HS-27A (cell line): Measurements from ENCODE around the gene ATP5MK.
"Not testable (repeated sequence)": the region's sequence is repeated elsewhere in the genome, so short reads cannot be mapped to it uniquely, and the experiment has no call there.

ENCODE experiments used
- DNase-seq: peaks from one replicate; pipeline ENCODE4 v3.0.0-alpha.2; 2012; ENCODE audit warnings: low read depth, missing footprints

Gene ATP5MK, protein sequence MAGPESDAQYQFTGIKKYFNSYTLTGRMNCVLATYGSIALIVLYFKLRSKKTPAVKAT

DNA sequence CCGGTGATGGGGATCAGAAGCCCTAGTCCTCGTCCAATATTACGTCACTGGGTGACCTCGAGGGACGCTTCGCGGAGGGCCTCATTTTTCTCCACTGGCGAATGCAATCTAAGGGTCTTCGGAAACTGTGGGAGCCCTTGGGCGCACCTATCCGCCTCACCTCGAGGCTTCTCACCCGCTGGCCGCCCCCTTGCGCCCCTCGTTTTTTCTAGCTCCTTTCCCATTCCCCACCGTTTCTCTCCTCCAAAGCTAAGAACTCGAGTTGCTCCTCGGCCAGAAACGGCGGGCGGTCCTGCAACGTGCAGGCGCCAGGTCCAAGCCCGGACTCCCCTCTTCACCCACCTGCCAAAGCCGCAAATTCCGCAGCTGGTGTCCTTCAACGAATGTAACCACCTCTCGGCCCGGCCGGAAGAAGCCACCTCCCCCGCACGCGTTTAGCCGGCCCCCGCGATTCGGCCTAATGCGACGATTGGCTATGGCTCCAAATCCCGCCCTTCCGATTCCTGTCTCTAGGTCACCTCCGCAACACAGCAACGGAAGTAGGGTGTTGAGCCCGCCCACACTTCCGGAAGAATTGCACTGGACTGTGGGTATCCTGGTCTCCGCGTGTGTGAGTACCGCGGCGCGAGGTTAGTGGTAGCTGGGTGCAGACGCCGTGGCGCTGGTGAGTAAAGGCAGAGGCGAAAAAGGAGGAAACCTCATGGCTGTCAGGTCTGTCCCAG is at the start of gene ATP5MK, which contains the start of gene PDCD11:
TSS of gene ATP5MK (minus strand) at position 409 of the 722 bp plus-strand sequence. CDS start 4,018 bp downstream, outside the sequence.
TSS of gene PDCD11 (plus strand) at position 560 of the 722 bp plus-strand sequence. CDS start 1,801 bp downstream, outside the sequence.
- DNase-seq: peak; percentile 83

DNA sequence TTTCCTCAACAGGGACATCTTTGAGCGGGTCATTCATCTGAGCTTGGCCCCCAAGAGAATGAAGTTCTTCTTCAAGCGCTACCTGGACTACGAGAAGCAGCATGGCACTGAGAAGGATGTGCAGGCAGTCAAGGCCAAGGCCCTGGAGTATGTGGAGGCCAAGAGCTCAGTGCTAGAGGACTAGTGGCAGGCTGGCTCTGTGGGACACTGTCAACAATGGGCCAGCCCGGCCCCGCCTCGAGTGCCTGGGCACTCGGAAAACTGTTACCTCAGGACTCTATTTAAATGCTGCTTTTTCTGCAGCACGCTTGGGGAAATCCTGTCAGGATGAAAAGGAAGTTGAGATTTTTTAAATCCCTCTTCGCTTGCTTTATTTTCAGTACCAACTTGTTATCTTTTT is 49.1 kb upstream of the ATP5MK start:
- DNase-seq: no peak

DNA sequence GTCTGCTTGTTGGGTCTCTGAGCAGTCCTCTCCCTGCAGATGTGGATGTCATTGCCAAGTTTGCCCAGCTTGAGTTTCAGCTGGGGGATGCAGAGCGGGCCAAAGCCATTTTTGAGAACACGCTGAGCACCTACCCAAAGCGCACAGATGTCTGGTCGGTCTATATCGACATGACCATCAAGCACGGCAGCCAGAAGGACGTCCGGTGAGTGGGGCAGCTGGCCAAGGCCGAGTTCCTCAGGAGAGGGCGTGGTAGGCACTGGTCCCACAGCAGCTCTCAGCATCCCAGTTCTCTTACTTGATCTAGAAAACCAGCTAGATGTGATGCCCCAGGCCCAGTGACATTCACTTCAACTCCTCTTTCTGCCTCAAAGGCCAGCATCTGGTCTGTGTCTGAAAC is 48.2 kb upstream of the ATP5MK start:
- no peak for DNase-seq

DNA sequence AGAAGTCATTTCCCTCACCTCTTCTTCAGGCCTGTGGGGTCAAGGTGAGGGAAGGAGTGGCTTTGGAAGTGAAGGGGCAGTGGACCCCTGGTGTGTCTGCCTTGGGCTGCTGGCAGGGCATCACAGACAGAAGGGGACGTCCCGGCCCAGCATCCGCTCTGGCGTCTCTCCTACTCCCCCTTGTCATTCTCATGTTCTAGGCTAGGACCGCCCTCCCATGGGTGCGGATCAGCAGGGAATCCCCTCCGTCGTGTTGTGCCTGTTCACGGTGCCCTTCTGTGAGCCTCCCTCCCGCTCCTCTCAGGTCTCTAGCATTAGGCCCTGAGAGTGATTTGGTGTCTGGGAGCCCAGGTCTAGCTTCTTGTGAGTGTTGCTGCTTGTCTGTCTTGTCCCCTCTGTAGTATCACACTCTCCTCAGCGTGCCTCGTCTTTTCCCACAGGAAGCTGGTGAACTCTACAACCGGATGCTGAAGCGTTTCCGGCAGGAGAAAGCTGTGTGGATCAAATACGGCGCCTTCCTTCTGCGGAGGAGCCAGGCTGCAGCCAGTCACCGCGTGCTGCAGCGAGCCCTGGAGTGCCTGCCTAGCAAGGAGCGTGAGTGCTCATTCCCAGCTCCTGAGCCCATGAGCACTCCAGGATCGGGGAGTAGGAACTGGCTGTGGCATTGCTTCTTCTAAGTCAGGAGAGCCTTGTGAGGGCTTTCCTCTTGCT is 47.4 kb upstream of the ATP5MK start:
- DNase-seq: no peak

DNA sequence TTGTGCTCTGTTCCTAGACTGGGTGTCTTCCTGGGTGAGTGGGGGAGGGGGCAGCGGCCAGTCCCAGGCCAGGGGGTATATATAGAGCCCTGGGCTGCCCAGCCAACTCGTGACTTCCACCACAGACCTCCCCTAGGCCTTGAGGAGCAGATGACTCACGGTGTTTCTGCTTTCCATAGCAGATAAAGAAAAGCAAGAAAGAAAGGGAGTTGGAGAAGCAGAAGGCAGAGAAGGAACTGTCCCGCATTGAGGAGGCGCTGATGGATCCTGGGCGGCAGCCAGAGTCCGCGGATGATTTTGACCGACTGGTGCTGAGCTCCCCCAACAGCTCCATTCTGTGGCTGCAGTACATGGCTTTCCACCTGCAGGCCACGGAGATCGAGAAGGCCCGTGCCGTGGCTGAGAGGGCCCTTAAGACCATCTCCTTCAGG is 45.8 kb upstream of the ATP5MK start:
- no peak for DNase-seq

DNA sequence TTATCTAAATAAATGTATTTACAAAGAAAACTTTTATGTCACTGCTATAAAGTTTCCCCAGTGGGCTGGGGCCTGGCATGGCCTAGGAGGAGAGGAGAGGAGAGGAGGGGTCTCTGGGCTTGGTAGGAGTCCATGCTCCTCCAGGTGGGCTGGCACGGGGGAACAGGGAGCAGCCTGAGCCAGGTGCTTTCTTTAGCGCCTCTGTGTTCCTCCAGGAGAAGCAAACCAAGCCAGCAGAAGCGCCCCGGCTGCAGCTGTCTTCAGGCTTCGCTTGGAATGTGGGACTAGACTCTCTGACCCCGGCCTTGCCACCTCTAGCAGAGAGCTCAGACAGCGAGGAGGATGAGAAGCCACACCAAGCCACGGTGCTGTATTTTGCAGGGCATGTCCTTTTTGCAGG is 45.3 kb upstream of the ATP5MK start:
- no peak for DNase-seq

DNA sequence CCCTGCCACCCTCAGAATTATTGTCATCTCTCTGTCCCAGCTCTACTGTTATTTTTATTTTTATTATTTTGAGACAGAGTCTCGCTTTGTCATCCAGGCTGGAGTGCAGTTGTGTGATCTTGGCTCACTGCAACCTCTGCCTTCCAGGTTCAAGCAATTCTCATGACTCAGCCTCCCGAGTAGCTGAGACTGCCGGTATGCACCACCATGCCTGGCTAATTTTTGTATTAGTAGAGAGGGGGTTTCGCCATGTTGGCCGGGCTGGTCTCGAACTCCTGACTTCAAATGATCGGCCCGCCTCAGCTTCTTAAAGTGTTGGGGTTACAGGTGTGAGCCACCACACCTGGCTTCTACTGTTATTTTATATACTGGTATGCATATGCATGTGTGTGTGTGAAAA is 44.9 kb upstream of the ATP5MK start:
- no peak for DNase-seq

DNA sequence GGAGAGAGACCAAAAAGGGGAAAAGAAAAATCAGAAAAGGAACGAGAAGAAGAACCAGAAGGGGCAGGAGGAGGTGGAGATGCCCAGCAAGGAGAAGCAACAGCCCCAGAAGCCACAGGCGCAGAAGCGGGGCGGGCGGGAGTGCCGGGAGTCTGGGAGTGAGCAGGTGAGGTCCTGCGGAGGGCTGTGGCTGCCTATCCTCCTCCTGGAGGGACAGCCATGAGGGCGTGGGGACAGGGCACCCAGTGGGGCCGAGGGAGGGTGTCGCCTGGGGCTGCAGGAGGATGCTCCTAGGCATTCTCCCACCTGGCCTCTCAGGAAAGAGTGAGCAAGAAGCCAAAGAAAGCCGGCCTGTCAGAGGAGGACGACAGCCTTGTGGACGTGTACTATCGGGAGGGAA is 44.1 kb upstream of the ATP5MK start:
- DNase-seq: no peak

DNA sequence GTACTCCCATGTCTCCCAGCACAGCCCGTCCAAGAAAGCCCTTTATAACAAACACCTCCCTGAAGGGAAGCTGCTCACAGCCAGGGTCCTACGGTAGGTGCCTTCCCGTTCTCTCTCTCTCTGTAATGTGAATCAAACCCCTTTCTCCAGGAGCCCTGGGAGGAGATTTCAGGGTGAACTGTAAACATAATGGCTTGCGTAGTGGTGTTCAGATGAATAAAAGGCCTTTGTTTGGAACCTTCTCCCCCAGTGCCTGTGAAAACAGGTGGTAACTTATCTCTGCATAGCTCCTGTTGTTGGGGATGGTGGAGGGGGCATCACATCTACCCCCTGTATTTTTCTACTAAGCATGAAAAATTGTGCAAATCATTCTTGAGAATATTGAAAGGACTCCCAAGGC is 43.5 kb upstream of the ATP5MK start:
- no peak for DNase-seq

DNA sequence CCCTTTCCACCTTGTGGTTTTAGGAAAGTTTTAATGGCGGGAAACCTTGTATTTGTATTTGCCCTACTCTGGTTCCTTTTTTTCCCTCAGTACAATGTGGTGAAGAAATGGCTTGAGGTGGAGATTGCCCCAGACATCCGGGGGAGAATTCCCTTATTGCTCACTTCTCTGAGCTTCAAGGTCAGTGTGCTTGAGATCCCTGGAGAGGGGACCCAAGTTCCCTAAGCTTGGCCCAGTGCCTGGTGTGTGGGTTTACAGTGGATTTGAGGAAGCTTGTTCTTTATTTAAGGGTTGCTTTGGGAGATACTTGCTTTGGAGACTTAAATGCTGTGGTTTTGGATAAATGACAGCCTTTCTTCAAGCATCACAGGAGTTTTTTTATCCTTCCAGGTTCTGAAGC is 37.6 kb upstream of the ATP5MK start:
- DNase-seq: no peak

DNA sequence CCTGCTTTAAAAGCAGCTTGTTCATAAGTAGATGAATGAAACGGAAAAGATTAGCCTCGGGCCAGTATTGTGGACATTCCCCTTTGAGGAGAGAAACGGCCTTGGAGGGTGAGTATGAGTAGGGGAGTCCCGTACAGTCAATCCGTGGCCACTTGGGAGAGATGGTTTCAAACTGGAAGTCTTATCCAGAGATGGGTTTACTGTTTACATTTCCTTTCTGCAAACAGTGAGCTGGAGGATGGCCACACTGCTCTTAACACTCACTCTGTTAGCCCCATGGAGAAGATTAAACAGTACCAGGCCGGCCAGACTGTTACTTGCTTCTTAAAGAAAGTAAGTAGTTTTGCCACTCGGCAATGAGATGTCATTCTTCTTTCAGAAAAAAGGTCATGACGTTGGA is 35.6 kb upstream of the ATP5MK start:
- no peak for DNase-seq

DNA sequence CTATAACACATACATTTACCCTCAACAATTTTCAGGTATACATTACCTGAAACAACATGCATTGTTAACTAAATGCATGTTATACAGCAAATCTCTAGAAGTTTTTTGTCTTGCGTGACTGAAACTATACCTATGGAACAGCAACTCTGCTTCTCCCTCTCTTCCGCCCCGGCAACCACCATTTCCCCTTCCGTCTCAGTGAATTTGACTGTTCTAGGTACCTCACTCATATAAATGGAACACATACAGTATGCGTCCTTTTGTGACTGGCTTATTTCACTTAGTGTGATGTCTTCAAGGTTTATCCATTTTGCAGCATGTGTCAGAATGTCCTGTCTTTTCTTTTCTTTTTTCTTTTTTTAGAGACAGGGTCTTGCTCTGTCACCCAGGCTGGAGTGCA is 33.4 kb upstream of the ATP5MK start:
- no peak for DNase-seq

DNA sequence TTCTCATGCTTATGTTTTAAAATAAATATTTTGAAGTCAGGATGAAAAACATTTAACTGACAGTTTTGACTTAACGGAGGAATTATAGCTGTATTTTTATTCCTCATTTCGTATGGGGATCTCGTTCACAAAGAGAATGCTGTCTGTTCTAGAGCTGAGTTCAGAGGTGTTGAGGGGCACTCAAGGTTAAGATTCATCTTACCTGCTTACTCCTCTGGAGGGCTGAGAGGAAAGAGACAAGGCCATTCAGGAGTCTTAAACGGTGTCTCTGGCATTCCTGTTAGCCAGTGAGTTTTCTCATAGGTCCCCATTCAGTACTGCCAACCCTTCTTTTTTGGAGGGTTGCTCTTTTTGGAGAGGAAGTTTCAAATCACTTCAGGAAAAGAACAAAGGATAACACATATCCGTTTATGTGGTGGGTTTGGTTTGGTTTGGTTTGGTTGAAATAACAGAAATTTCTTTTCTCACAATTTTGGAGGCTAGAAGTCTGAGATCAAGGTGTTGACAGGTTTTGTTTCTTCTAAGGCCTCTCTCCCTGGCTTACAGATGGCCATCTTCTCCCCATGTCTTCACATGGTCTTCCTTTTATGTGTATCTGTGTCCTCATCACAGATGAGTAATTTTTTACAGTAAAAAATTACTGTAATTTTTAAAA is 32.8 kb upstream of the ATP5MK start:
- DNase-seq: no peak

DNA sequence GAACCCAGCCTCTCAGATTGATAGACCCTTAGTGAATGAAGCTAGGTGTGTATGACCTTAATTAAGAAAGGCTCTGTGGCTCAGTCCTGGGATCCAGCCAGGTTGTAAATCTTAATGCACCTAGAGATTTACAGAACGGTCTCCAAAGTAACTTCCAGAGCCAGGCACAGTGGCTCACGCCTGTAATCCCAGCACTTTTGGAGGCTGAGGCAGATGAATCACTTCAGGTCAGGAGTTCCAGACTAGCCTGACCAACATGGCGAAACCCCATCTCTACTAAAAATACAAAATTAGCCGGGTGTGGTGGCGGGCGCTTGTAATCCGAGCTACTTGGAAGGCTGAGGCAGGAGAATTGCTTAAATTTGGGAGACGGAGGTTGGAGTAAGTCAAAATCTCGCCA is 31.6 kb upstream of the ATP5MK start:
- no peak for DNase-seq

DNA sequence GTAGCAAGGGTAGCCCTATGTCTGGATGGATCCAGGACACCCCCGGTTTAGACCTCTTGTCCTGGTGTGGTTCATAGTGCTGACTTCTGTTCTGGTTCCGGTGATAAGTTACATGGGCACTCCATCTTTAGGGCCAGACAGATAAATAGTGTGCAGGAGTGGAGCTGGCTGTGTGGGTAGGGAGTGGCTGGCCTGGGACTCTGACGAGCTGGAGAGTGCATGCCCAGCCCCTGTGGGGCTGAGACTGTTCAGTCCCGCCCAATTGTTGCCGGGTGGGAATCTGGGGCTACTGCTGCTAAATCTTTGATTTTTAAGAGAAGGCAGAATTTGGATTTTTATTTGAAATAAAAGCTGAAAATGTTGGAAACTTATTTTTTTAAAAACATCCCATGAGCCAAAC is 27.5 kb upstream of the ATP5MK start:
- DNase-seq: no peak

DNA sequence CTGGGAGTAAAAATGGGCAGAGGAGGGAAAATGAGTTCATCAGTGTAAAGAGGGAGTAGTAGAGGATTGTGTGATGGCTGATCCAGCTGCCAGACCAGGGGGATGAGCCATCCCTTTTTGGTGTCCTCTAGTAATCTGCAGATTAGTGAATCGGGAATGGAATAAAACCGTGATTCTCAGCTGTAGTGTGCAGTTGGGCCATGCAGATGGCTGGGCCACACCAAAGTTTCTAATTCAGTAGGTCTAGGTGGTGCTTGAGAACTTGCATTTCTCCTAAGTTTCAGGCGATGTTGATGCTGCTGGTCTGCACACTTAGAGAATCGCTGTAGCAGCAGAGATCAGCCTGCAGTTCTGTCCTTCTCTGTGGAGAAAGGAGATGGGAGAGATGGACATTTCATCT is 22.8 kb upstream of the ATP5MK start:
- no peak for DNase-seq

DNA sequence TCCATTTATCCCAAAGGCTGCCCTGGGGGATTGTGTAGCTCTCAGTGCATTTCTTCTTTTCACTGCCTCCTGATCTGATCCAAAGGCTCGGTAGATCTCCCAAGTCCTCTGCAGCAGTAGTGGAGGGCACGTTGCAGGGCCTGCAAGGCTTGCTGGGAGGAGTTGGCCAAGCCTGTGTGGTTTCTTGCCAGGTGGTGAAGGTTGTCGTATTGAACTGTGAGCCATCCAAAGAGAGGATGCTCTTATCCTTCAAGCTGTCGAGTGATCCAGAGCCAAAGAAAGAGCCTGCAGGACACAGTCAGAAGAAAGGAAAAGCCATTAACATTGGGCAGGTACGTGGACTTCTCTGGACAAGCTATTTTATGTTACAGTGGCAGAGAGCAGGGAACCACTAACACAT is 21.3 kb upstream of the ATP5MK start:
- DNase-seq: no peak

DNA sequence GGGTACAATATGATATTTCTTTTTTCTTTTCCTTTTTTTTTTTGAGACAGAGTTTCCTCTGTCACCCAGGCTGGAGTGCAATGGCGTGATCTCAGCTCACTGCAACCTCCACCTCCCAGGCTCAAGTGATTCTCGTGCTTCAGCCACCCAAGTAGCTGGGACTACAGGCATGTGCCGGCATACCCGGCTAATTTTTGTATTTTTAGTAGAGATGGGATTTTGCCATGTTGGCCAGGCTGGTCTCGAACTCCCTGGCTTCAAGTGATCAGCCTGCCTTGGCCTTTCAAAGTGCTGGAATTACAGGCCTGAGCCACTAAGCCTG is 20.8 kb upstream of the ATP5MK start:
- DNase-seq: not testable (repeated sequence)

DNA sequence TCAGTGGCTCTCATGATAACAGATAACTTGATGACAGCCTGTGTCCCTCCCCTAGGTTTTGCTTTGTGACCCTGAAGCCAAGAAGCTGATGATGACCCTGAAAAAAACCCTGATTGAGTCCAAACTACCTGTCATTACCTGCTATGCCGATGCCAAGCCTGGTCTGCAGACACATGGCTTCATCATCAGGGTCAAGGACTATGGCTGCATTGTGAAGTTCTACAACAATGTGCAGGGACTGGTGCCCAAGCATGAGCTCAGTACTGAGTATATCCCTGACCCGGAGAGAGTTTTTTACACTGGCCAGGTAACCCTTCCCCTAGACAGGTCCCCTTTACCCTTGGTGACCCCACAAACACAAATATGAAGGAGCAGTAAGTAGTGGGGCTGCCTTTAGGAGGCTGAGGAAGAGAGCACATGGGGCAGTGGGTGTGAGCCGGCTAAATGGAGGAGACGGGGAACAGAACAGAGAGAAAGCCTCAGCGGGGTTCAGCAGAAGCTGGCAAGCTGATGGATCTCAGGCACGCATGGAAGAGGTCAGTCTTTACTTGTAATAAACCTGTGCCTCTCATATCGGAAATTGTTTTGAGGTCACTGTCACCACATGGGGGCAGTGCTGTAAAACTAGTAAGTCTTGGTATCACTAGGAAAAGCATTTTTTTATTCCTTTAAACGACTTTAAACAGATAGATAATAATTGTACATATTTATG is 20.3 kb upstream of the ATP5MK start:
- no peak for DNase-seq

DNA sequence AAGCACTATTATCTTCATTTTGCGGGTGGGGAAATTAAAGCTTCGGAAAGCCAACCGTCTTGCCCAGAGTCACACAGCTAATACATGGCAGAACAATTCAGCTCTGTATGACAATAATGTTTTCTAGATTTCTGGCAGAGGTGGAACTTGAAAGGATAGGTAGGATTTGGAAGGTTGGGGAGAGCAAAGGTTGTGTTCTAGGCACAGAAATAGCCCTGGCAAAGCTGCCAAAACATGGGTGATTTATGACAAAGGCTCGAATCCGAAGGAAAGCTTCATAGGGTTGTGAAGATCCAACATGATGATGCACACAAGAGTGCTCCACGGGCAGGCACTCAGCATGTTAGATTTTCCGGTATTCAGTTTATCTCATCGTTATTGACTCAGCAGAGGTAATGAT is 19.3 kb upstream of the ATP5MK start:
- no peak for DNase-seq

DNA sequence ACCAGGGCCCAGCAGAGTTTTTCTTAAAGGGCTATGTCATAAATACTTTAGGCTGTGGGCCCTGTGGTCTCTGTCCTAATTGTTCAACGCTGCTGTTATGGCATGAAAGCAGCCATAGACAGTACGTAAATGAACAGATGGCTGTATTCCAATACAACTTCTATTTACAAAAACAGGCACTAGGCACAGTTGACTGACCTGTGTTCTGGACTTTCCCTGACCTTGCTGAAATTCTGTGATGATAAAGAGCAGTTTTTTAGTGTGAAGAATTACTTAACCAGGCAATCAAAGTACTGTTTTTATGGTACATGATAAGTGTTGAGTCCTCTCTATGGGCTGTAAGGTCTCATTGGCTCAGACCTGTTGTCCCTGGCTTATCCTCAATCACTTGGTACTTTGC is 17.3 kb upstream of the ATP5MK start:
- no peak for DNase-seq

DNA sequence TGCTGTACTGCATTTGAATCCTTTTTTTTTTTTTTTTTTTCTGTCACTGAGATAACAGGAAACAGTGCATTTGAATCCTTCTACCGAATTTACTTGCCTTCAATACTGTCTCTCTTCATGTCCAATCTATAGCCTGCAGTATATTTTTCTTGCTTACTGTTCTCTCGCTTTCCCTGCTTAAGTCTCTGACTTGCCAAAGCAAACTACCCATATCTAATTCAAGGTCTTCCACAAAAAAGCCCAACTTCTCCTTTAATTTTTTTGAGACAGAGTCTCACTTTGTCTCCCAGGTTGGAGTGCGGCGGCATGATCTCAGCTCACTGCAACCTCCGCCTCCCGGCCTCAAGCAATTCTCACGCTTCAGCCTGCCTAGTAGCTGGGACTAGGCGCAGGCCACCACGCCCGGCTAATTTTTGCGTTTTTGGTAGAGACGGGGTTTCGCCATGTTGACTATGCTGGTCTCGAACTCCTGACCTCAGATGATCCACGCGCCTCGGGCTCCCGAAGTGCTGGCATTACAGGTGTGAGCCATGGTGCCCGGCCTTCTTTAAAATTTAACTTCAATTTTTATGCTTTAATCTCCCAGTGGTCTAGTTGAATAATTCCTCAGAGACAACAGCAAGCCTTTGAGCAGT is 1.0 kb upstream of the ATP5MK start:
- DNase-seq: no peak
